ENCODE results near the gene CRYBB3.
"Not testable (repeated sequence)": the region's sequence is repeated elsewhere in the genome, so short reads cannot be mapped to it uniquely, and the experiment has no call there.

Gene CRYBB3

GRCh38 chr22:25207553-25208157, 8.0 kb downstream of the CRYBB3 start:
- no peak for DNase-seq

GRCh38 chr22:25208328-25208727, 8.7 kb downstream of the CRYBB3 start:
- DNase-seq, result no peak

- DNase-seq, result no peak
Measured at GRCh38 chr22:25208743-25209505, 9.3 kb downstream of the CRYBB3 start.

GRCh38 chr22:25210793-25211192, 11.1 kb downstream of the CRYBB3 start:
- DNase-seq, result no peak

- DNase-seq, result no peak
Measured at GRCh38 chr22:25212337-25212736, 12.7 kb downstream of the CRYBB3 start.

- DNase-seq, result no peak
Measured at GRCh38 chr22:25213221-25213620, 13.6 kb downstream of the CRYBB3 start.

- DNase-seq, result no peak
Measured at GRCh38 chr22:25216230-25216629, 16.6 kb downstream of the CRYBB3 start.

GRCh38 chr22:25219211-25219689, 19.6 kb downstream of the CRYBB3 start, which contains the start of gene CRYBB2:
Gene CRYBB2 (plus strand): TSS chr22:25219639. CDS start chr22:25221430, 1,791 bp downstream.
- DNase-seq, result no peak

GRCh38 chr22:25219948-25220442, 20.3 kb downstream of the CRYBB3 start:
- DNase-seq, result no peak

- no peak for DNase-seq
Measured at GRCh38 chr22:25221790-25222189, 22.1 kb downstream of the CRYBB3 start.

GRCh38 chr22:25223269-25223850, 23.7 kb downstream of the CRYBB3 start:
- DNase-seq, result no peak

- DNase-seq, result no peak
Measured at GRCh38 chr22:25228822-25229221, 29.2 kb downstream of the CRYBB3 start.

- DNase-seq, result not testable (repeated sequence)
Measured at GRCh38 chr22:25230760-25231159, 31.1 kb downstream of the CRYBB3 start.

- no peak for DNase-seq
Measured at GRCh38 chr22:25232301-25232700, 32.6 kb downstream of the CRYBB3 start.

- not testable (repeated sequence) for DNase-seq
Measured at GRCh38 chr22:25233706-25234105, 34.0 kb downstream of the CRYBB3 start.

- DNase-seq, result peak; percentile 52
Measured at GRCh38 chr22:25235547-25236290, 36.1 kb downstream of the CRYBB3 start.

GRCh38 chr22:25236417-25236816, 36.8 kb downstream of the CRYBB3 start:
- no peak for DNase-seq

GRCh38 chr22:25237503-25237902, 37.8 kb downstream of the CRYBB3 start:
- DNase-seq, result no peak

- not testable (repeated sequence) for DNase-seq
Measured at GRCh38 chr22:25238058-25238457, 38.4 kb downstream of the CRYBB3 start.

- DNase-seq, result not testable (repeated sequence)
Measured at GRCh38 chr22:25255169-25255568, 55.5 kb downstream of the CRYBB3 start.
